WTC11 (cell line): Measurements from ENCODE around the gene NCOA1.

Experiments
- ESRRA ChIP-seq: sonication (generic); formaldehyde crosslinking; IDR thresholded peaks from 2 replicates; pipeline ENCODE4 v1.8.1; 2022; ENCODE audit warnings: mild to moderate bottlenecking, missing genetic modification reagents, borderline replicate concordance
- SMAD3 ChIP-seq: sonication (generic); formaldehyde crosslinking; IDR thresholded peaks from 2 replicates; pipeline ENCODE4 v1.8.0; 2022; ENCODE audit warnings: missing genetic modification reagents, mild to moderate bottlenecking, borderline replicate concordance
- TF ChIP-seq, protein P1 (sequence below): sonication (generic); formaldehyde crosslinking; IDR thresholded peaks from 2 replicates; pipeline ENCODE4 v1.8.0; 2022; ENCODE audit warnings: mild to moderate bottlenecking, missing genetic modification reagents
- TF ChIP-seq, protein P2 (sequence below): sonication (generic); formaldehyde crosslinking; IDR thresholded peaks from 2 replicates; pipeline ENCODE4 v1.8.0; 2022; ENCODE audit warnings: mild to moderate bottlenecking, missing genetic modification reagents

DNA sequence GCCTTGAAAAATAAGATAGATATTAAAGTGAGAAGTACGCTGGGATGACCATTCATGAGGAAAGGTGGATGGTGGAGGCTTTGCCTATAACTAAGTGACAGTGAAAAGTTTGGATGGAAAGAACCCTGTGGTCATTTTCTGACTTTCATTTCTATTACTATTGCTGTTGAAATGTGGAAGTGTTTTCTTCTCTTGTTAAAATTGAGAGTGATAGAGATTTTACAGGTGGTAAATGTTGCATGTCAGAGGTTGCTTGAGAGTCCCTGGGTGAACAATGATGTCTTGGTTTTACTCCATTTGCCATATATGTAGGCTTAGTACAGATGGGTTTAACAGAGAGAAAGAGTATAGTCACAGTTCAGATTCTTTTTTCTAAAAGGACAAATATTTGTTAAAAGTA lies 18.4 kb downstream of the NCOA1 start:
- TF ChIP-seq ESRRA = no peak
- no peak for TF ChIP-seq SMAD3 (CRISPR knock-in tag)
- TF ChIP-seq, protein P1, sequence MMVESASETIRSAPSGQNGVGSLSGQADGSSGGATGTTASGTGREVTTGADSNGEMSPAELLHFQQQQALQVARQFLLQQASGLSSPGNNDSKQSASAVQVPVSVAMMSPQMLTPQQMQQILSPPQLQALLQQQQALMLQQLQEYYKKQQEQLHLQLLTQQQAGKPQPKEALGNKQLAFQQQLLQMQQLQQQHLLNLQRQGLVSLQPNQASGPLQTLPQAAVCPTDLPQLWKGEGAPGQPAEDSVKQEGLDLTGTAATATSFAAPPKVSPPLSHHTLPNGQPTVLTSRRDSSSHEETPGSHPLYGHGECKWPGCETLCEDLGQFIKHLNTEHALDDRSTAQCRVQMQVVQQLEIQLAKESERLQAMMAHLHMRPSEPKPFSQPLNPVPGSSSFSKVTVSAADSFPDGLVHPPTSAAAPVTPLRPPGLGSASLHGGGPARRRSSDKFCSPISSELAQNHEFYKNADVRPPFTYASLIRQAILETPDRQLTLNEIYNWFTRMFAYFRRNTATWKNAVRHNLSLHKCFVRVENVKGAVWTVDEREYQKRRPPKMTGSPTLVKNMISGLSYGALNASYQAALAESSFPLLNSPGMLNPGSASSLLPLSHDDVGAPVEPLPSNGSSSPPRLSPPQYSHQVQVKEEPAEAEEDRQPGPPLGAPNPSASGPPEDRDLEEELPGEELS (CRISPR knock-in tag) = no peak
- TF ChIP-seq, protein P2, sequence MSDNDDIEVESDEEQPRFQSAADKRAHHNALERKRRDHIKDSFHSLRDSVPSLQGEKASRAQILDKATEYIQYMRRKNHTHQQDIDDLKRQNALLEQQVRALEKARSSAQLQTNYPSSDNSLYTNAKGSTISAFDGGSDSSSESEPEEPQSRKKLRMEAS (CRISPR knock-in tag) = no peak
